Measurements from ENCODE around the gene RASA3. TPM values are rescaled to one million over a fixed set of nuclear protein-coding genes. Genes with fewer than 3 reads are reported as not detected.

The RASA3 gene
- polyA plus RNA-seq, 12 donors = 8.9 to 23.0 (median 20.0) TPM; not detected in 1

DNA sequence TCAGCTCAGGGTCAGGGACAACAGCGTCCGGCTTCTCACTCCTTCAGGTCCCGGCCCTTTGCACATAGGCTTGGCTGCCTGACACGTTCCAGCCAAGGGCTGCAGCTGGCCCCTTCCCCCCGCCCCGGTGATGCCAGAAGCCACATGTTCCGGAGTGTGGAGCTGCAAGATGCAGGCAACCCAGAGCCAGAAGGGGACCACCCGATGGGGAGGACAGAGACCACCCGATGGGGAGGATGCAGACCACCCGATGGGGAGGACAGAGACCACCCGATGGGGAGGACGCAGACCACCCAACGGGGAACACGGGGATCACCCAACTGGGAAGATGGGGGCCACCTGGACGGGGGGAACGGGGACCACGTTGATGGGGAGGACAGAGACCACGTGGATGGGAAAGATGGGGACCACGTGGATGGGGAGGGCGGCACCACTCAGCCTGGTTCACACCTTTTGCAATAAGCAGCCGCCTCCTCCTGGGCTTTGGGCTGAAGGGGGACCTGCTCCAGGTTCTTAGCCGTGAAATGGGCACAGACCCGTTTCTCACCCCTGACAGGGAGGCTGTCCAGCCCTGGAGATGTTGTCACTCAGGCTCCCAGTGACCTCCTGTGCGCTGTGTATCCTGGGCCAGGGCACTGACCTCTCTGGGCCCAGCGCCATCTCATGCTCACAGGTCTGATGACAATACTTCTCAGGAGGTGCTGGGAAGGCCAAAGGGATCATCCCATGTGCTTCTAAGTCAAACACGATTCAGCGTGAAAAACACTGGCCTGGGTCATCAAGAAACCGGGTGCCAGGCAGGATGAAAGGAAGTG, 193.1 kb downstream of the RASA3 start:
- DNase-seq = no peak

DNA sequence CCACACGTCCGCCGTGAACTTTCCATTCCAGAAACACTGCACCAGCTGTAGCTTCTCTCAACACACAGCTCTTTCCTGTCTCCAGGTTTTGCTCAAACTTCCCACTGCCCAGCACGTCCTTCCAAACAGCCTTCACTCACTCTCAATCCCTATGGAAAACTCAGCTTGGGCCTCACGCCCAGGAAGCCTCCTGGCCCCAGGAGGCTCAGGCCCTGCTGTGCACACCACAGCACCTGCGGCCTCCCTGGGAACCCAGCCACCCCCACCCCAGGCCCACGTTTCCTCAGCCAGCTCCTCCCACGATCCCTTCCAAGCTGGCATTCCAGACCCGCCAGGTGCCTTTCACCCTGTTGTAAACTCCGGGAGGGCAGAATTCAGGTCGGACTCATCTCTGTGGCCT, 193.7 kb downstream of the RASA3 start:
- DNase-seq = no peak

DNA sequence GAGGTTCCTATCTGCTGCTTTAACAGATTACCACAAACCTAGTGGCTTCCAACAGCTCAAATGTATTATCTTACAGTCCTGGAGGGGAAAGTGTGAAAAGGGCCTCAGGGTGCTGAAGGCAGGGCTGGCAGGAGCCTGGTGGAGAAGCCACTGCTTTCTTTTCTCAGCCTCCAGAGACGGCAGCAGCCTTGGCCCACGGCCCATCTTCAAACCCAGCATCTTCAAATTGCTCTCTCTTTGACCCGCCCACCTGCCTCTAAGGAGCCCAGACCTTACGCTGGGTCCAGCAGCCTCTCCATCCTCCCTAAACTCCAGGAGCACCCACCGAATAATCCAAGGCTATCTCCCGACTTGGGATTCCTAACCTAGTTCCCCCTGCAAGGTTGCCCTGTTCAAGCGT, 194.2 kb downstream of the RASA3 start:
- DNase-seq = no peak

DNA sequence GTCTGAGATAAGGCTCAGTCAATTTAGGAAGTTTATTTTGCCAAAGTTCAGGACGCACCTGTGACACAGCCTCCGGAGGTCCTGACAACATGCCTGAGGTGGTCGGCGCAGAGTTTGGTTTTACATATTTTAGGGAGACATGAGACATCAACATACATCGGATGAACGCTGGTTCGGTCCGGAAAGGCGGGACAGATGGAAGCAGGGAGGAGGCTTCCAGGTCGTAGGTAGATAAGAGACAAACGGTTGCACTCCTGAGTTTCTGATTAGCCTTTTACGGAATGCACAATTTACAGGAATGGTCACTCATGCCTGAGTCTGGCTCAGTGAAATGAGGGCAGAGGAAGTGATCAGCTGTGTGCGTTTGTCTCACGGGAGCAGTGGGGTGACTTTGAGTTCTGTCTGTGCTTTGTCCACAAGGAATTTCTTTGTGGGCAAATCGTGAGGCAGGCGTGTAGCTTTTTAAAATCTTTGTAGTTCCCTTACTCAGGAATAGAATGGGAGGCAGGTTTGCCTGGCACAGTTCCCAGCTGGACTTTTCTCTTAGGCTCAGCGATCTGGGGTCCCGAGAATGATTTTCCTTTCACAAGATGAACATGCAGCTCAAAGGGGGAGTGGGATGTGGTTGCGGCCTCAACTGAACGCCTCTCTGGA, 194.8 kb downstream of the RASA3 start:
- DNase-seq = no peak

DNA sequence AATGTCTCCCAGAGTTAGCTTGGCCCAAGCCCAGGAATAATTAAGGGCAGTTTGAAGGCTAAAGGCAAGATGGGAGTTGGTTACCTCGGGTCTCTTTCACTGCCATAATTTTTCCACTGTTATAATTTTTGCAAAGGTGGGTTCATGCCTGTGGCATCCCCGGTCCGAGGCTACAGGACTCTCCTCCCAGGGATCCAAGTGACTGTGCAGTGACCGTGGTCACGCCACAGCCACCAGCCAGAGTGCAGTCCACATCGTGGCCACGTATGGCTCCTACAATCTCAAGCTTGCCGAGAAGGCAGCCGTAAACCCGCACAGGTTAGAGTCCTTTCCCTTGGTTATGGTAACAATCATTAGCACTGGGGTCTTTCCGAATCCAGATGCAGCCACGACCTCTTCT, 195.3 kb downstream of the RASA3 start:
- no peak for DNase-seq

DNA sequence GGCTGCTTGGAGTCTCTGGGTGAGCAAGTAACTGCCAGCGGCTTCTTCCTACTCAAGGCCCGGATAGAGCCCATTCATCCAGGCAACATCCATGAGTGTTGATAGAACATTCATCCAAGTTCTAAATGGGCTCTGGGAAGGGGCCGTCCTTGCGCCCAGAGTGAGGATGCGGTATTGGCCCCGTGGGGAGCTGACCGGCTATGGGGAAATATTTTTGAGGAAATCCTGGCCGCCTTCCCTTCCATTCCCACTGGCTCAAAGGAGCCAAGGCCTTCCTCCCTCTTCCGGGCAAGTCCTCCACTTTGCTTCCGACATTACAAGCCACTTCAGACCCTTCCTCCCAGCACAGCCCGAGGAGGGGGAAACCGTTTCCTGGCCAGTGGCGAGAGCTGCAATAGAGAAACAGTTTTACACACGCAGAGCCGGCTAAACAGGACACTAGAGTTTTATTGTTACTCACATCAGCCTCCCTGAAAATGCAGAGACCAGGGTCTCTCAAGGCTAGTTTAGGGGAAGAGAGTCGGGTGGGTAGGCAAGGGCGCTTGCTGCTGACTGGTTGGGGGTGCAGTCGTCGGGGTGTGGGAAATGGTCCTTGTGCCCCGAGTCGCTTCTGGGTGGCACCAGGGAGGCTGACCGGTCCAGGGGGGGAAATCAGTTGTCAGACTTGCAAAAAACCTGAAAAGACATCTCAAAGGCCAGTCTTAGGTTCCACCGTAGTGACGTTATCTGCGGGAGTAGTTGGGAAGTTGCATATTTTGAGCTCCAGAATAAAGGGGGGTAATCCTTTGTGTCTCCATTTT, 196.1 kb downstream of the RASA3 start:
- DNase-seq = no peak

DNA sequence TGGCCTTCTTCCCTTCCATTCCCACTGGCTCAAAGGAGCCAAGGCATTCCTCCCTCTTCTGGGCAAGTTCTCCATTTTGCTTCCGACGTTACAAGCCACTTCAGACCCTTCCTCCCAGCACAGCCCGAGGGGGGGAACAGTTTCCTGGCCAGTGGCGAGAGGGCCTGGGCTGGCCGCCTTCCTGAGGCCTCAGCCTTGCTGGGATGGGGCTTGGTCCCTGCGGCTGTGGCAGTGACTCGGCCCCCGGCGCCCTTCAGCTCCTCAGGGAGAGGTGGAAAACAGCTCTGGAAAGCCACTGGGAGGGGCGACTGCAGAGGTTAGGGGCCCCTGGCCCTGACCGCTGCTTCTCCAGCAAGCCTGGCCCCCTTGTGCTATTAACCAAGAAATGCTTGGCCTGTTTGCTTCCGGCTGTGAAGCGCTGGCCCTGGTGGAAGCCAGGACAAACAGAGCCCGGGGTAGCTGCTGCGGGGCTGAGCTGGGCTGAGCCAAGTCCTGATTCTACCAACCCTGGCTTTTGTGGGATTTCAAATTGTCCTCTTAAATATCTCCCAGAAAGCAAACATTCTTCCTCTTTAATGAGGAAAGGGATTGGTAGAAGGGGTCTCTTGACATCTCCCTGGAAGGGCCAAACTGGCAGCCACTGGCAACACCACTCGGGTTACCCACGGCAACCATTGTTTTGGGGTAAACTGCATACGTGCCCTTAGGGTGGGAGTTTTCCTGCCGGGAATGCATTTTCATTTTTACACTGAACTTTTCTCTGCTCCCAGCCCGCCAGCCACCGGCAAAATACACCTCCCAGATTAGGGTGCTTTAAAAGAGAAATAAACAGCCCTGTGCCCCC, 197.2 kb downstream of the RASA3 start:
- DNase-seq = no peak

DNA sequence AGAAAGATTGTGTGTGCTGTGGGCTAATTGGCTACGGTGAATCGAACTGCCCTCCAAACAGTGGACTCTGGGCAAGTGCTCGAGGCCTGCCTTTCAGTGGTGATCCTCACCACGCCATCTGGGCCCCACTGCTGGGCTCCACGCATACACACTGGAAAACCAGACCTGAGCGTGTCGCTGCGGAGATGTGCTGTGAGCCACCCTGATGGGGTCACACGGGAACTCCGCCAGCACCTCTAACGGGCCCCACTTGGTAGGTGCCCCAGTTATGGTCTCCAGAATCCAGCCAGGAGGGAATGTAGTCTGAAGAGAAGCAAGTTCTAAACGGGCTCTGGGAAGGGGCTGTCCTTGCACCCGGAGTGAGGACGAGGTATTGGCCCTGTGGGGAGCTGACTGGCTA, 197.8 kb downstream of the RASA3 start:
- no peak for DNase-seq

DNA sequence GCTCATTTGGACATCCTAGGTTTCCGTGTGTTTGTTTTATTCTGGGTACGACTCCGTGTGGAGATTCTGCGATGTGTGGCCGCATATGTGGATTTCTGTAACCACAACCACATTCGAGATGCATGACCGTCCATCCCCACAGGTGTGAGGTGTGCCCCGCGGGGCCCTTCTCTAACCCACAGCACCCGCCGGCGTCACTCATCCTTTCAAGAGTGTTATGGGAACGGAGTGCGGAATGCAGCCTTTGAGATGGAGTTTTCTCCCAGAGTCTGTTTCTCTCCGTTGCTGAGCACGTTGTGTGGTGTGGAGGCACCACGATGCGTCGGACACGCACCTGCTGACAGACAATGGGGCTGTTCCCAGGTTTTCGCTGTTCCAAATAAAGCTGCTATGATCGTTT, 198.5 kb downstream of the RASA3 start:
- DNase-seq = no peak

DNA sequence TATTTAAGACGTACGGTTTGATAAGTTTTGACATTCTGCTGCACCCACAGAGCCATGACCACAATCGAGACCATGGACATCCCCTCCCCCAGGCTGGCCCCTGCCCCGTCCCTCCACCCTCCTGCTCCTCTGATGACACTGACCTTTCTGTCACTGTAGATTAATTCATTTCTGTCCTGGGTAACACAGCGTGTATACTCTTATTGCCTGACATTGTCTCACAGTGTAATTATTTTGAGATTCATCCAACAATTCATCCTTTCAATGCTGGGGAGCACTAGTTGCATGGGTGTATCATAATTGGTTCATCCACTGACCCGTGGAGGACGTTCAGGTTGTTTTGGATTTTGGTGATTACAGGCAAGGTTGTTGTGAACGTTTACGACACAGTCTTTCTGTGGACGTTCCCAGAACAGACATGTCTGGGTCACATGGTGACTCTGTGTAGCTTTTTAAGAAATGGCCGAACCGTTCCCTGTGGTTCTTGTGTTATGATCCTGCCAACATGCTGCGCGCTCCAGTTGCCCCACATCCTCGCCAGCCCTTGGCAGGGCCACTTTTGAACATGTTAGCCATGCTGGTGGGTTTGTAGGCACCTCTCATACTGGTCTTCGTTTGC, 200.5 kb downstream of the RASA3 start:
- no peak for DNase-seq

DNA sequence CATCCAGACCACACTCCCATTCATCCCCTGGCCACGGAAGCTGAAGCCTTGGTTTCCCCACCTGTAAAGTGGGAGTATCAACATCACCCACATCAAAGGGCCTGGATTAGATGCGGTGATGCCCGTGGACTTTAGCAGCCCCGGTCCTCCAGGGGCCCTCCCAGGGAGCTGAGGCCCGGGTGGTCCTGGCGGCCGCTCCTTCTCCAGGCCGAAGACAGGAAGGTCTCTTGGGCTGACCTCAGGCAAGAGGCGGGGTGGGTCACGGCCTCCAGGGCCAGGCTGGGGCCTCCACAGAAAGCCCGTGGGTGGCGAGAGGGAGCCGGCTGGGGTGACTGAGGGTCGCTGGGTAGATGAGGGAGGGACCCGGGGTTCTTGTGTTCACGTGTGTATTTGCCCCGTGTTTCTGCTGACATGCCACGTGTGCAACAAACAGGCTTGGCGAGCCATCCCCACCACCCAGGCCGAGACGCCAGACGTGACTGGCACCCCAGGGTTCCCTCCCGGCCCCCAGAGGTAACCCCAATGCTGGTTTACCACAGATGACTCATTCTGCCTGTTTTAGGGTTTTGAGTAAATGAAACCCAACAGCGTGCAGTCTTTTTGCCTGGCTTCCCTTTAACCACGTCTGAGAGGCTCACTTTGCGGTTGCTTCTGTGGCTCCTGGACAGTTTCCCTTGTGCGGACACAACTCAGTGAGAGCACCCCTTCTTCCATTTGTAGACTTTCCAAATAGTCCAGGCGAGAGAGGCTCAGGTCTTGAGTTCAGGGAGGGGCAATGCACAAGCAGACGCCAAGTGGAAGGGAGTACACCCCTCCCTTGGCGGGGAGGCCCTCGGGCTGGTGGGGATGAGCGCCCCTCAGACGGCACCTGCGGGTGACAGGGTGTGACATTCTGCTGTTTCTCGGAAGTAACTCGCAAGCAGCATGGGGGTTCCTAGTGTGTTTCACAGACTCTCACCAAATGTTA, 201.5 kb downstream of the RASA3 start:
- no peak for DNase-seq

DNA sequence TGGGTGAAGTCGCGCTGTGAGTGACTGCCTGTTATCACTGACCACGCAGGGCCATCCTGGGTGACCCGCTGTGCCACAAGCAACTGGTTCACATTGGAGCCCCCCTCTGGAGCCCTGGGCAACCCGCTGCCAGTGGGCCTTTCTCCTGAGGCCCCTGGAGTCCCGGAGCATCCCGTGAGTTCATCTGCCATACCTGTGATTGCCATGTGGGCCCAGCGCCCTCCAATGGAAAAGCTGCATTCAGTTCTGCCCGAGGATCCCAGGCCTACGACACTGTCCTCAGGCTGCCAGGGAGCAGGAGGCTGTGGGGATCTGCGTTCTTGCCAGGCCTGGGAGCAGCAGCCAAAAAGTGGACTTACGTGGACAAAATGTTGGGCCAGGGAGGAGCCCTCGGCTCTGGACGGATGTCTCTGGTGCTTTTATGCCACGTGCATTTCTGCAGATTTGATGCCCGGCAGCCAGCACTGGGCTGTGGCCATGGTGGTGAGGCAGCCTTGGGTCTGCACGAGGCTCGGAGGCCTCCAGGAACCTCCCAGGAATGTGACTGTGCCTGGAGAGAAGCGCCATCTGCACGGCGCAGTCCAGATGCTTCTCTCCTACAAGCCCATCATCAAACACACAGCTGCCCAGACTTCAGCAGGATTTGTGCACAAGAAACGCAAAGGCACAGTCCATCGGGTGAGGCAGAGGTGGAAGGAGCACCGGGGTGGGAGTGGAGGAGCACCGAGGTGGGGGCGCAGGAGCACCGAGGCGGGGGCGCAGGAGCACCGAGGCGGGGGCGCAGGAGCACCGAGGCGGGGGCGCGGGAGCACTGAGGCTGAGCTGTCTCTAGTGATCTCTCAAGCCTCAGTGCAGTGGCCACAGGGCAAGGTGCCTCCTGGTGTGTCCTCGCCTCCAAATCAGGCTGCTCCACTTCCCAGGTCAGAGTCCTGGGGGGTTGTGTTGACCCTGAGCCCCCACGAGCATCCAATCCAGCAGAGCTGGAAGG, 202.5 kb downstream of the RASA3 start:
- no peak for DNase-seq

DNA sequence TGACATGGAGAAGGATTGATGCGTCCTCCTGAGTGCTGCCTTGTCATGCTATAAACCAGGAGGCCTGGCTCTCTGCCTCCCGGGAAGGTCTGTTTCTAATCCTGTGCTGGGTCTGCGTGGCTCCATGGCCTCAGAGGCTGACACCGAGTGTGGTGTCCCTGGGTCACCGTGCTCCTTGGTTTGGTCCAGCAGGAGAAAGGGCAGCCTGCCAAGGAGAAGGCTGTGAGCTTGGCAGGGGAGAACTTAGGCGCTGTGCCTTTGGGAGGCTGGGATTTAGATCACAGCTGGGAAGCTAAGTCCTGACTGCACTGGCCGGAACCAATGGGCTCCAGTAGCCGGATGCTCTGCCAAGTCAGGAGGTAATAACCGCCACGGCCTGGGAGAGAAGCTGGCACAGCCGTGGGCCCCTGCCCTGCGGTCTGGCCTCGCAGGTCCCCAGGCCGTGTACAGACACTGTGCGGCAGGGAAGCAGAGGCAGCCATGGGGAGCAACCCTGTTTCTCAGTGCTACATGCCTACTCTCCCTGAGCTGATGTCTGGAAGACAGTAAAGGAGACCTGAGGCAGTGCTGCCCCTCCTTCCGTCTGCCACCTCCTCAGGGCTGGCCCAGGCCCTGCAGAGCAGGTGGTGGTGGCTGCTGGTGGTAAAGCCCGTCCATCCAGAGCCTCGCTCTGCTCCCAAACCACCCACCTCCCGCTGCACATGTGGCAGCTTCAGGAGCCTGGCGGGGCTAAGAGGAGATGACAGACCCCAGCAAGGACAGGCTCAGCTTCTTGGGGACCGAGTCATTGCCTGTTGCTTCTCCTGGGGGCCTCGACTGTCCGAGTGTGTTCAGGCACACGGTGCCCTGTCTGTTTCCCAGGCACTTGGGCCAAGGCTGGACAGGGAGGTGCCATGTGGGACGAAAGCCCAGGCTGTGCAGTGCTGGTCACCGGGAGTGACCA, 203.5 kb downstream of the RASA3 start:
- peak; percentile 79 for DNase-seq
